ENCODE data around the gene VRK2.
"Not testable (repeated sequence)": the region's sequence is repeated elsewhere in the genome, so short reads cannot be mapped to it uniquely, and the experiment has no call there.

VRK2 gene

GRCh38 chr2:58109481-58109880, 62.9 kb downstream of the VRK2 start:
- H3K27ac Mint-ChIP-seq, result no peak overlapping the region
- peaks cover 11% of the 10 kb centered on the region for H3K4me1 Mint-ChIP-seq
- no peaks in the 10 kb centered on the region for H3K27me3 Mint-ChIP-seq
- no peaks in the 10 kb centered on the region for H3K9me3 Mint-ChIP-seq
- ATAC-seq (no peak), DNase-seq (no peak)
- H3K4me3 Mint-ChIP-seq, result no peak overlapping the region
- peaks cover 16% of the 10 kb centered on the region for H3K36me3 Mint-ChIP-seq (ENCODE audit: low read depth)

GRCh38 chr2:58110765-58111164, 64.2 kb downstream of the VRK2 start:
- H3K36me3 Mint-ChIP-seq (ENCODE audit: low read depth), result peaks cover 19% of the 10 kb centered on the region
- H3K4me1 Mint-ChIP-seq, result peaks cover 11% of the 10 kb centered on the region
- ATAC-seq (no peak), DNase-seq (no peak)
- H3K27me3 Mint-ChIP-seq, result no peaks in the 10 kb centered on the region
- H3K4me3 Mint-ChIP-seq, result no peak overlapping the region
- no peak overlapping the region for H3K27ac Mint-ChIP-seq
- no peaks in the 10 kb centered on the region for H3K9me3 Mint-ChIP-seq

GRCh38 chr2:58113563-58113962, 67.0 kb downstream of the VRK2 start:
- H3K4me1 Mint-ChIP-seq, H3K27me3 Mint-ChIP-seq, H3K27ac Mint-ChIP-seq, H3K4me3 Mint-ChIP-seq, ATAC-seq, DNase-seq, H3K9me3 Mint-ChIP-seq: not testable (repeated sequence)
- H3K36me3 Mint-ChIP-seq (ENCODE audit: low read depth), result peaks cover 21% of the 10 kb centered on the region

GRCh38 chr2:58120626-58121229, 74.1 kb downstream of the VRK2 start:
- Mint-ChIP-seq H3K27me3 (no peaks in the 10 kb centered on the region), H3K4me3 (no peak overlapping the region), H3K4me1 (no peaks in the 10 kb centered on the region), H3K36me3 (ENCODE audit: low read depth) (peaks cover 30% of the 10 kb centered on the region), H3K9me3 (no peaks in the 10 kb centered on the region), H3K27ac (no peak overlapping the region)
- DNase-seq (no peak), ATAC-seq (no peak)

GRCh38 chr2:58122040-58122439, 75.4 kb downstream of the VRK2 start:
- H3K27ac Mint-ChIP-seq, result no peak overlapping the region
- DNase-seq (no peak), ATAC-seq (no peak)
- H3K27me3 Mint-ChIP-seq, result no peaks in the 10 kb centered on the region
- no peaks in the 10 kb centered on the region for H3K9me3 Mint-ChIP-seq
- H3K4me3 Mint-ChIP-seq, result no peak overlapping the region
- peaks cover 29% of the 10 kb centered on the region for H3K36me3 Mint-ChIP-seq (ENCODE audit: low read depth)
- no peaks in the 10 kb centered on the region for H3K4me1 Mint-ChIP-seq

- H3K27ac Mint-ChIP-seq, result no peak overlapping the region
- H3K27me3 Mint-ChIP-seq, result no peaks in the 10 kb centered on the region
- no peaks in the 10 kb centered on the region for H3K9me3 Mint-ChIP-seq
- DNase-seq, result no peak
- ATAC-seq, result no peak
- no peak overlapping the region for H3K4me3 Mint-ChIP-seq
- no peaks in the 10 kb centered on the region for H3K4me1 Mint-ChIP-seq
- H3K36me3 Mint-ChIP-seq (ENCODE audit: low read depth), result peaks cover 29% of the 10 kb centered on the region
These were observed 75.9 kb downstream of the VRK2 start for GRCh38 chr2:58122540-58122939.

GRCh38 chr2:58127111-58127510, 80.5 kb downstream of the VRK2 start:
- ATAC-seq (no peak), DNase-seq (no peak)
- no peaks in the 10 kb centered on the region for H3K4me1 Mint-ChIP-seq
- H3K27ac Mint-ChIP-seq, result no peak overlapping the region
- peaks cover 16% of the 10 kb centered on the region for H3K36me3 Mint-ChIP-seq (ENCODE audit: low read depth)
- H3K4me3 Mint-ChIP-seq, result no peak overlapping the region
- no peaks in the 10 kb centered on the region for H3K27me3 Mint-ChIP-seq
- no peaks in the 10 kb centered on the region for H3K9me3 Mint-ChIP-seq

GRCh38 chr2:58130238-58130637, 83.6 kb downstream of the VRK2 start:
- ATAC-seq (no peak), DNase-seq (no peak)
- Mint-ChIP-seq H3K4me3 (no peak overlapping the region), H3K27ac (no peak overlapping the region), H3K4me1 (no peaks in the 10 kb centered on the region), H3K36me3 (ENCODE audit: low read depth) (peaks cover 14% of the 10 kb centered on the region), H3K9me3 (no peaks in the 10 kb centered on the region), H3K27me3 (no peaks in the 10 kb centered on the region)

- Mint-ChIP-seq H3K9me3 (no peaks in the 10 kb centered on the region), H3K4me1 (no peaks in the 10 kb centered on the region), H3K4me3 (no peak overlapping the region), H3K27ac (no peak overlapping the region), H3K27me3 (no peaks in the 10 kb centered on the region), H3K36me3 (ENCODE audit: low read depth) (peaks cover 17% of the 10 kb centered on the region)
- ATAC-seq (no peak), DNase-seq (no peak)
These were observed 84.8 kb downstream of the VRK2 start for GRCh38 chr2:58131191-58132011.

- no peak overlapping the region for H3K4me3 Mint-ChIP-seq
- peaks cover 18% of the 10 kb centered on the region for H3K36me3 Mint-ChIP-seq (ENCODE audit: low read depth)
- H3K27me3 Mint-ChIP-seq, result no peaks in the 10 kb centered on the region
- no peak for DNase-seq
- ATAC-seq, result no peak
- no peak overlapping the region for H3K27ac Mint-ChIP-seq
- H3K4me1 Mint-ChIP-seq, result no peaks in the 10 kb centered on the region
- no peaks in the 10 kb centered on the region for H3K9me3 Mint-ChIP-seq
These were observed 86.8 kb downstream of the VRK2 start for GRCh38 chr2:58133395-58133794.

GRCh38 chr2:58135861-58136260, 89.3 kb downstream of the VRK2 start:
- Mint-ChIP-seq H3K27me3 (no peaks in the 10 kb centered on the region), H3K9me3 (no peaks in the 10 kb centered on the region), H3K4me1 (no peaks in the 10 kb centered on the region), H3K4me3 (no peak overlapping the region), H3K27ac (no peak overlapping the region), H3K36me3 (ENCODE audit: low read depth) (peaks cover 27% of the 10 kb centered on the region)
- DNase-seq, result no peak
- no peak for ATAC-seq

GRCh38 chr2:58137221-58137620, 90.6 kb downstream of the VRK2 start:
- DNase-seq (no peak), ATAC-seq (no peak)
- H3K36me3 Mint-ChIP-seq (ENCODE audit: low read depth), result peaks cover 22% of the 10 kb centered on the region
- H3K4me1 Mint-ChIP-seq, result no peaks in the 10 kb centered on the region
- no peak overlapping the region for H3K4me3 Mint-ChIP-seq
- H3K27ac Mint-ChIP-seq, result no peak overlapping the region
- no peaks in the 10 kb centered on the region for H3K27me3 Mint-ChIP-seq
- H3K9me3 Mint-ChIP-seq, result no peaks in the 10 kb centered on the region

GRCh38 chr2:58137856-58138255, 91.2 kb downstream of the VRK2 start:
- no peak overlapping the region for H3K4me3 Mint-ChIP-seq
- H3K27me3 Mint-ChIP-seq, result no peaks in the 10 kb centered on the region
- H3K27ac Mint-ChIP-seq, result no peak overlapping the region
- DNase-seq (no peak), ATAC-seq (no peak)
- H3K9me3 Mint-ChIP-seq, result no peaks in the 10 kb centered on the region
- H3K4me1 Mint-ChIP-seq, result no peaks in the 10 kb centered on the region
- H3K36me3 Mint-ChIP-seq (ENCODE audit: low read depth), result peaks cover 22% of the 10 kb centered on the region

GRCh38 chr2:58138396-58139030, 91.9 kb downstream of the VRK2 start:
- ATAC-seq, result no peak
- Mint-ChIP-seq H3K4me3 (no peak overlapping the region), H3K9me3 (no peaks in the 10 kb centered on the region), H3K36me3 (ENCODE audit: low read depth) (peaks cover 25% of the 10 kb centered on the region), H3K4me1 (no peaks in the 10 kb centered on the region), H3K27ac (no peak overlapping the region), H3K27me3 (no peaks in the 10 kb centered on the region)
- no peak for DNase-seq

GRCh38 chr2:58140508-58141072, 94.0 kb downstream of the VRK2 start:
- no peak for DNase-seq
- Mint-ChIP-seq H3K4me1 (no peaks in the 10 kb centered on the region), H3K36me3 (ENCODE audit: low read depth) (peaks cover 23% of the 10 kb centered on the region), H3K4me3 (no peak overlapping the region), H3K27me3 (no peaks in the 10 kb centered on the region), H3K9me3 (no peaks in the 10 kb centered on the region), H3K27ac (no peak overlapping the region)
- no peak for ATAC-seq

All from activated naive CD8-positive, alpha-beta T cell treated with anti-CD3 and anti-CD28 coated beads, Interleukin-2, amount 50 U/mL, for 24 hours (primary cell).